Measurements from ENCODE around the gene CREB5. TPM values are rescaled to one million over a fixed set of nuclear protein-coding genes. Genes with fewer than 3 reads are reported as not detected.
A peak's percentile ranks its signal among the peaks of the same experiment; 100 is the strongest.

The CREB5 gene
- total RNA-seq, 4 donors from 2014 or later, result 7.8 to 29.9 (median 12.9) TPM

DNA sequence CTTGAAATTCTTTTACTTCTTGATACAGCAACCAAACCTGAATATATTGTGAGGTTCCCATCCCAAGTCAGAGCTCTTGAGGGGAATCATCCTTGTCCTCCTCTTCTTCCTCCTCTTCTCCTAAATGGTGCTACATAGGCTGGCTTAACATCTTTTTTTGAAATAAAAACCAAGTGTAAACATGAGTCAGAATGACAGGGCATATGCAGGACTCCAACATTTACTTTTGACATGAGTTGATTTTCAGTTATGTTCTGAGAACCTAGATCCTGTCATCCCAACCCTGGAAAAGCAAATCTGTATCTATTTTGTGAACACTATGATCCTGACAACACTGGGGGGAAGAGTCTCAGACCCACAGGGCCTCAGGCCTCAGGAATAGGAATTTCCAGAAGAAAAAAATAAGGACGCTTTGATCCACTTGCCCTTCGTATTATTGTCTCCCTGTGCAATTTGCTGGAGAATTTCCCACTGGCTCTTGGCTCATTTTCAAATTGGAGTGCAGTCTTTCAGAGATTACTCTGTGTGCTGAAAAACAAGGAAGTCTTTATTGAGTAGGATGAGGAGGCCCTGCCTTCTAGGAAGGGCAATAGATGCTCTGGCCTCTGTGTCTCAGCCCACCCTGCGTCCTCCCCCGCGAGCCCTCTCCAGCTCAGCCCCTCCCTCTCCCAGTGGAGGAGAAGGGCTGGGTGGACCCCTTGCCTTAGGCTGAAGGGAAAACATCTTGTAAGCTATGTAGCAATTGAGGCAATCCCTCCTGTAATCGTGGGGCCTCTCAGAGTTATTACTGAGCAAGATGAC, 121.6 kb downstream of the CREB5 start:
- H3K4me1 ChIP-seq, result peaks cover 0 to 23% (median 8%) of the 10 kb centered on the region in 3 donors
- ATAC-seq, result peak; percentile 81
- TF ChIP-seq EP300 (IDR thresholded peaks at IDR 0.05) (no peak), POLR2AphosphoS5 (IDR thresholded peaks at IDR 0.05) (no peak), POLR2A (IDR thresholded peaks at IDR 0.05) (no peak)
- TF ChIP-seq, protein P1, sequence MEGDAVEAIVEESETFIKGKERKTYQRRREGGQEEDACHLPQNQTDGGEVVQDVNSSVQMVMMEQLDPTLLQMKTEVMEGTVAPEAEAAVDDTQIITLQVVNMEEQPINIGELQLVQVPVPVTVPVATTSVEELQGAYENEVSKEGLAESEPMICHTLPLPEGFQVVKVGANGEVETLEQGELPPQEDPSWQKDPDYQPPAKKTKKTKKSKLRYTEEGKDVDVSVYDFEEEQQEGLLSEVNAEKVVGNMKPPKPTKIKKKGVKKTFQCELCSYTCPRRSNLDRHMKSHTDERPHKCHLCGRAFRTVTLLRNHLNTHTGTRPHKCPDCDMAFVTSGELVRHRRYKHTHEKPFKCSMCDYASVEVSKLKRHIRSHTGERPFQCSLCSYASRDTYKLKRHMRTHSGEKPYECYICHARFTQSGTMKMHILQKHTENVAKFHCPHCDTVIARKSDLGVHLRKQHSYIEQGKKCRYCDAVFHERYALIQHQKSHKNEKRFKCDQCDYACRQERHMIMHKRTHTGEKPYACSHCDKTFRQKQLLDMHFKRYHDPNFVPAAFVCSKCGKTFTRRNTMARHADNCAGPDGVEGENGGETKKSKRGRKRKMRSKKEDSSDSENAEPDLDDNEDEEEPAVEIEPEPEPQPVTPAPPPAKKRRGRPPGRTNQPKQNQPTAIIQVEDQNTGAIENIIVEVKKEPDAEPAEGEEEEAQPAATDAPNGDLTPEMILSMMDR (IDR thresholded peaks at IDR 0.05), result no peak
- no peak overlapping the region for H3K4me3 ChIP-seq
- H3K36me3 ChIP-seq, result no peaks in the 10 kb centered on the region
- no peaks in the 10 kb centered on the region for H3K9me3 ChIP-seq
- no peaks in the 10 kb centered on the region for H3K27me3 ChIP-seq
- 6 to 18% methylated on average over 2 to 3 of the region's 6 CpGs for WGBS, 2 donors (ENCODE audit: low coverage in 1 of 2)
- H3K27ac ChIP-seq, result peak overlapping the region in 3 of 4 donors; percentile 26 to 56 (median 30)

DNA sequence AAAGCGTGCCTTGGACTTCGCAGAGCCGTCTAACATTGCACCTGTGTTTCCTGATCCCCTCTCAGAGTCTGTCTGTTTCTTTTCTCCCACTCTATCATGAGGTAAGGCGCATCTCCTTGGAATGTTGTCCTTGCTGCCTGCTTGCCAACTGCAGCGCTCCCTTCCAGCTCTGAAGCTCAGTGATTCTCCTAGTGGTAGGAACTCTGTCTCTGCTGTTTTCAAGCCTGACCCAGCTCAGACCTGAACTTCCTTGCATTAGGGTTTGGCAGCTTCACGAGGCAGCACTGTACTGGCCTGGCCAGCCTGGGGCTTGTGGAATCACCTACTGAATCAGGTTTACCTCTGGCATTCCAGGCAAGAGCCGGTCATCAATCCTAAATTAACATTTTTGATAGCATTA, 123.9 kb downstream of the CREB5 start:
- WGBS, 2 donors (ENCODE audit: low coverage in 1 of 2), result 43 to 81% methylated on average over 2 to 7 of the region's 7 CpGs
- peak; percentile 55 for ATAC-seq

DNA sequence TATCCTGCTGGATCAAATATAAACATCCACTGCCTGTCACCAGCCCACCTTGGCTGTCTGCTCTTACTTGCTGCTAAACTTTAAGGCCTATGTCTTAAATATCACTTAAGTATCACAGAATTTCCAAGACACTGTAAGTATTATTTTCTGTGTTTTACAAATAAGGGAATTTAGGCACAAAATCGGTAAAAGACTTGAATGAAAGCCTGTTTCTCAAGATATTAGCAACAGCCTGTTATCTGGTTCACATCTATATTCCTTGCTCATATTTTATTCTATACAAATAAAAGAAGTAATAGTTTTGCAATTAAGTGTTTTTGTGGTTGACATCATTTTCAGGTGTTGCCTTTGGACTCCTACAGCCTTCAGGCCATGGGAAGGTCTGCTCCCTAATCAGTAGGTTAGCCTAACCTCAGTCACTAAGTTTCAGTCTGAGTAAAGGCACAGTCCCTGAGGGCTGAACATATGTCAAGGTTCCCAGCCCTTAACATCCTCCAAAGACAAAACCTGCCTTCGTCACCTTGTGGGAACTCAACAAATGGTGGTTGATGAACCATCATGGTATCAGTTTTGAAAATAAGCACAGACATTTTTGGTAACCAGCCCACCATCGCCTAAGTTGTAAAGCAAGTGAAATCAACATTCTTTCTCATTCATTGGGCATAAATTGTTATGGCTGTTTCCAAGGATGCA, 127.1 kb downstream of the CREB5 start:
- Histone ChIP-seq H3K9me3 (no peaks in the 10 kb centered on the region), H3K27ac (no peak overlapping the region), H3K27me3 (no peaks in the 10 kb centered on the region), H3K4me3 (no peak overlapping the region), H3K36me3 (no peaks in the 10 kb centered on the region), H3K4me1 (peaks cover 0 to 6% (median 0%) of the 10 kb centered on the region in 3 donors)
- ATAC-seq, result no peak
- 81 to 90% methylated on average over 3 of the region's 3 CpGs for WGBS, 2 donors (ENCODE audit: low coverage in 1 of 2)
- TF ChIP-seq EP300 (IDR thresholded peaks at IDR 0.05) (no peak), POLR2A (IDR thresholded peaks at IDR 0.05) (no peak), POLR2AphosphoS5 (IDR thresholded peaks at IDR 0.05) (no peak)
- TF ChIP-seq, protein P1 (IDR thresholded peaks at IDR 0.05), result no peak

More for the DNA sequence above, 123.9 kb downstream of the CREB5 start:
- H3K36me3 ChIP-seq, result no peaks in the 10 kb centered on the region
- peaks cover 0 to 19% (median 8%) of the 10 kb centered on the region in 3 donors for H3K4me1 ChIP-seq
- no peak for TF ChIP-seq POLR2AphosphoS5 (IDR thresholded peaks at IDR 0.05)
- TF ChIP-seq, protein P1 (IDR thresholded peaks at IDR 0.05), result peak in 3 of 4 experiments; percentile 58 to 80 (median 75)
- no peaks in the 10 kb centered on the region for H3K27me3 ChIP-seq
- H3K27ac ChIP-seq, result no peak overlapping the region
- H3K9me3 ChIP-seq, result no peaks in the 10 kb centered on the region
- H3K4me3 ChIP-seq, result no peak overlapping the region

DNA sequence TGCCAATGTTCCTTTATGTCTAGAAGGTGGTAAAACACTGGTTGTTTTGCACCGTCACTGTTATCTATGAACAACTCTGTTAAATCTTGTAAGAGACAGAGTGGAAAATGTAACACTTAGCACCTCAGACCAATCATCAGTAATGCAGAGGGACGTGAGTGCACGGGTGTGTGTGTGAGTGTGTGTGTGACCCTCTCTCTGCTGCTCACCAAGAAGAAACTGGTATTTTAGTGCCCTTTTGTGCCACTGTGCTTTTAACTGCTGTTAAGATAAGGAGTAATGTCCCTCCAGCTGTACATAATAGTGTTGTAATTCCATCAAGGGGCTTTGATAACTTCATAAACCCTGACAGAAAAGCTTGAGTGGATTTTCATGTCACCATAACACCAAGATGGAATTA, 130.1 kb downstream of the CREB5 start:
- WGBS, 2 donors (ENCODE audit: low coverage in 1 of 2), result 37 to 68% methylated on average over 3 of the region's 3 CpGs
- no peak for TF ChIP-seq POLR2A (IDR thresholded peaks at IDR 0.05)
- no peak for TF ChIP-seq POLR2AphosphoS5 (IDR thresholded peaks at IDR 0.05)
- no peak for TF ChIP-seq EP300 (IDR thresholded peaks at IDR 0.05)
- TF ChIP-seq, protein P1 (IDR thresholded peaks at IDR 0.05), result no peak

More for the DNA sequence above, 130.1 kb downstream of the CREB5 start:
- no peak for ATAC-seq
- Histone ChIP-seq H3K27ac (no peak overlapping the region), H3K4me1 (no peaks in the 10 kb centered on the region), H3K4me3 (no peak overlapping the region), H3K27me3 (no peaks in the 10 kb centered on the region), H3K9me3 (no peaks in the 10 kb centered on the region), H3K36me3 (no peaks in the 10 kb centered on the region)
